Peyer's patch (tissue), 4 donors: Measurements from ENCODE around the gene EPHB2. TPM values are rescaled to one million over a fixed set of nuclear protein-coding genes. Genes with fewer than 3 reads are reported as not detected.

Source experiments
- DNase-seq, 3 donors: peaks; one replicate each; pipeline ENCODE4 v3.0.0-alpha.2; 2017 to 2019
- H3K27ac ChIP-seq, 4 donors: fragments of 200-600 bp; sonication (generic); one replicate each; pipeline ENCODE4 v1.5.1; 2016 to 2019
- H3K27me3 ChIP-seq, 2 donors: fragments of 200-600 bp; sonication (generic); one replicate each; pipeline ENCODE4 v1.5.1; 2019
- H3K36me3 ChIP-seq, 3 donors: fragments of 200-600 bp; sonication (generic); one replicate each; pipeline ENCODE4 v1.5.1; 2016 to 2019
- H3K4me1 ChIP-seq, 4 donors: fragments of 200-600 bp; sonication (generic); one replicate each; pipeline ENCODE4 v1.5.1; 2016 to 2019
- H3K4me3 ChIP-seq, 4 donors: fragments of 200-600 bp; sonication (generic); 1 replicate in 3 of 4; 2 replicates in 1 of 4; pipeline ENCODE4 v1.5.1; 2016 to 2019; ENCODE audit warnings: mild to moderate bottlenecking in 1 of 4
- H3K9me3 ChIP-seq, 4 donors: fragments of 200-600 bp; sonication (generic); one replicate each; pipeline ENCODE4 v1.5.1; 2016 to 2019; ENCODE audit warnings: mild to moderate bottlenecking in 1 of 4
- CTCF ChIP-seq, 6 experiments: fragments of 450-650 bp in 4 of 6; fragments of 200-600 bp in 2 of 6; sonication (generic) in 1 of 6; IDR thresholded peaks; one replicate each; pipeline ENCODE4 v1.5.1; 2017 to 2019; ENCODE audit warnings: antibody characterized with exemption in 6 of 6, mild to moderate bottlenecking in 3 of 6, moderate library complexity in 1 of 6
- POLR2A ChIP-seq, 2 donors: fragments of 450-650 bp; IDR thresholded peaks; one replicate each; pipeline ENCODE4 v1.5.1; 2017; ENCODE audit warnings: antibody characterized with exemption in 2 of 2, mild to moderate bottlenecking in 2 of 2, moderate library complexity in 2 of 2
- total RNA-seq, 4 donors: library from RNA; depleted of rRNA; stranded (reverse); fragments of >200 nt; gene quantifications; one replicate each; pipeline ENCODE4 v1.1.0, GENCODE V29; 2016

EPHB2 gene
- total RNA-seq, 4 donors from 2014 or later = 24.5 to 71.0 (median 53.9) TPM

DNA sequence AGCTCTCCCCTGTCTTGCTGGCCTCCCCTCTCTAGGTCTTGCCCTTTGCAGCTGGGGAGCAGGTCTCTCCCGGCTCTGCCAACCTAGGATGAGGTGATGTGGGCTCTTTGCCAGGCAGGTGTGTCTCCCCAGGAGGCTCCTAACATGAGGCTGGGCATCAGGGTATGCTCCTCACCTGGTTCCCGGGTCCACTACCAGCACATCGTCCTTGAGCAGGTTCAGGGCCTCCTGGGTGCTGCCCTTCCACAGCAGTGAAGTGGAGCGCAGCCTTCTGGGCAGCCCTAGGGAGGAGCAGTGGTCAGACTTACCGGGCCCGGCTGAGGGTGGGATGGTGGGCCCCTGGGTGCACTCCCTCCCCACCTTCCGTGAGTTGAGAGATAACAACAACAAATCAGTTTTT is 244.5 kb downstream of the EPHB2 start:
- Histone ChIP-seq H3K4me1 (peaks cover 0 to 9% (median 0%) of the 10 kb centered on the region in 4 donors), H3K27me3 (peaks cover 0 to 14% of the 10 kb centered on the region in 2 donors), H3K9me3 (no peaks in the 10 kb centered on the region), H3K36me3 (no peaks in the 10 kb centered on the region), H3K4me3 (no peak overlapping the region), H3K27ac (no peak overlapping the region)
- no peak for TF ChIP-seq CTCF (IDR thresholded peaks at IDR 0.05)
- DNase-seq = no peak

GRCh38 chr1:22957066-22957465 is 246.4 kb downstream of the EPHB2 start:
- Histone ChIP-seq H3K4me1 (peaks cover 0 to 9% (median 0%) of the 10 kb centered on the region in 4 donors), H3K27ac (no peak overlapping the region), H3K36me3 (no peaks in the 10 kb centered on the region), H3K27me3 (peaks cover 0 to 14% of the 10 kb centered on the region in 2 donors), H3K9me3 (no peaks in the 10 kb centered on the region), H3K4me3 (no peak overlapping the region)
- TF ChIP-seq POLR2A (IDR thresholded peaks at IDR 0.05) (no peak), CTCF (IDR thresholded peaks at IDR 0.05) (no peak)
- no peak for DNase-seq

GRCh38 chr1:22958556-22958955 is 247.9 kb downstream of the EPHB2 start:
- no peaks in the 10 kb centered on the region for H3K36me3 ChIP-seq
- DNase-seq = no peak

DNA sequence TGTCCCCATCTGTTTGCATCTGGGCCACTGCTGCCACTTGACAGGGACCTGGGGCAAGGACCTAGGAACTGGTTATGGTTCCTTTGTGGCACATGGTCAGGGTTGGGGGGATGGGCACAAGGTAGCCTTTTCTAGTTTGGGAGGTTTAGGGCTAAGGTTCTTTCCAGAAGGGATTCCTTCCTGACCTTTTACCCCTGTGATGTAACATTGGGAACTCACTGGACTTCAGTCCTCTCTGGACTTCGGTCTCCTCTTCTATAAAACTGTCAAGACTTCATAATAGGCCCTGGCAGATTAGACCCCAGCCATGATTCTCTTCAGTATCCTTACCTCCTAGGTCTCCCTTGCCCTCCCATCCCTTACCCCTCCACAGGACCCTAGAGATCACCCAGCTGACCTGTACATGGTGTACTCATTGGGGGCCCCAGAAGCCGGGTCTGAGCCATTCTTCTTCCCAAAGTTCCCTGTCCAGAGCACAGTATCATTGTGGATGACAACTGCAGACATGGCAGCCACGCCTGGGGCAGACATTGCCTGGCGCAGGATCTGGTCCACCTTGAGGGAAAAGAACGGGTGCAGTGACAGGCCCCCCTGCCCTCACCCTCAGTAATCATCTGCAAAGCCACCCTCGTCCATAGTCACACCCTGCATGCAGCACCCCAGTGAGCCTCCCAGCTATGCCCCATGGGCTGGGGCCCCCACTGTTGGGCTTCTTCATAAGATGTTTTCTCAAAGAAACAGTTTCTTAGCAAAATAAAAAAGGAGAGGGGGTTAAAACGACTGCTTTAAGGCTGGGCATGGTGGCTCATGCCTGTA is 249.1 kb downstream of the EPHB2 start:
- no peak for DNase-seq
- TF ChIP-seq POLR2A (IDR thresholded peaks at IDR 0.05) (no peak), CTCF (IDR thresholded peaks at IDR 0.05) (no peak)
- H3K36me3 ChIP-seq = no peaks in the 10 kb centered on the region
- H3K27ac ChIP-seq = no peak overlapping the region
- no peak overlapping the region for H3K4me3 ChIP-seq
- H3K27me3 ChIP-seq = no peaks in the 10 kb centered on the region
- H3K4me1 ChIP-seq = no peaks in the 10 kb centered on the region
- H3K9me3 ChIP-seq = no peaks in the 10 kb centered on the region

More at GRCh38 chr1:22958556-22958955, 247.9 kb downstream of the EPHB2 start:
- Histone ChIP-seq H3K27me3 (peaks cover 0 to 5% of the 10 kb centered on the region in 2 donors), H3K4me3 (no peak overlapping the region), H3K27ac (no peak overlapping the region), H3K4me1 (peaks cover 0 to 2% (median 0%) of the 10 kb centered on the region in 4 donors), H3K9me3 (no peaks in the 10 kb centered on the region)
- TF ChIP-seq POLR2A (IDR thresholded peaks at IDR 0.05) (no peak), CTCF (IDR thresholded peaks at IDR 0.05) (no peak)

GRCh38 chr1:22962558-22962957 is 251.9 kb downstream of the EPHB2 start:
- no peak for DNase-seq
- TF ChIP-seq POLR2A (IDR thresholded peaks at IDR 0.05) (no peak), CTCF (IDR thresholded peaks at IDR 0.05) (no peak)
- Histone ChIP-seq H3K27ac (no peak overlapping the region), H3K36me3 (no peaks in the 10 kb centered on the region), H3K27me3 (no peaks in the 10 kb centered on the region), H3K4me3 (no peak overlapping the region), H3K4me1 (no peaks in the 10 kb centered on the region), H3K9me3 (no peaks in the 10 kb centered on the region)
